CD4-positive, alpha-beta T cell treated with Interleukin-6 for 4 hours (primary cell): ENCODE results near the gene TAGLN3.
A peak's percentile ranks its signal among the peaks of the same experiment; 100 is the strongest.

Experiments
- DNase-seq: peaks from one replicate; pipeline ENCODE4 v3.0.0-alpha.2; 2020; ENCODE audit warnings: mixed read lengths

Gene TAGLN3

GRCh38 chr3:111998636-111999483 lies at the start of gene TAGLN3:
TAGLN3 (plus strand) TSS chr3:111998922; CDS start chr3:111999423, 501 bp downstream.
- peak; percentile 23 for DNase-seq

- DNase-seq: no peak
Measured at GRCh38 chr3:111949712-111950111, 49.0 kb upstream of the TAGLN3 start.

- no peak for DNase-seq
Measured at GRCh38 chr3:111951032-111951431, 47.7 kb upstream of the TAGLN3 start.

GRCh38 chr3:111952086-111952485 lies 46.6 kb upstream of the TAGLN3 start:
- DNase-seq: no peak

GRCh38 chr3:111952866-111953450 lies 45.8 kb upstream of the TAGLN3 start:
- no peak for DNase-seq

- DNase-seq: no peak
Measured at GRCh38 chr3:111954228-111954990, 44.3 kb upstream of the TAGLN3 start.

- DNase-seq: no peak
Measured at GRCh38 chr3:111955876-111956275, 42.8 kb upstream of the TAGLN3 start.

- no peak for DNase-seq
Measured at GRCh38 chr3:111956449-111956848, 42.3 kb upstream of the TAGLN3 start.

- DNase-seq: no peak
Measured at GRCh38 chr3:111956995-111957734, 41.6 kb upstream of the TAGLN3 start.

- DNase-seq: no peak
Measured at GRCh38 chr3:111961461-111962164, 37.1 kb upstream of the TAGLN3 start.

- DNase-seq: no peak
Measured at GRCh38 chr3:111963424-111963823, 35.3 kb upstream of the TAGLN3 start.

GRCh38 chr3:111965484-111965883 lies 33.2 kb upstream of the TAGLN3 start:
- DNase-seq: no peak

- no peak for DNase-seq
Measured at GRCh38 chr3:111967068-111967467, 31.7 kb upstream of the TAGLN3 start.

GRCh38 chr3:111967651-111968274 lies 31.0 kb upstream of the TAGLN3 start:
- DNase-seq: peak; percentile 86

- DNase-seq: no peak
Measured at GRCh38 chr3:111968319-111969054, 30.2 kb upstream of the TAGLN3 start.

- no peak for DNase-seq
Measured at GRCh38 chr3:111970376-111970775, 28.3 kb upstream of the TAGLN3 start.

GRCh38 chr3:111971533-111972130 lies 27.1 kb upstream of the TAGLN3 start:
- no peak for DNase-seq

- DNase-seq: no peak
Measured at GRCh38 chr3:111972891-111973290, 25.8 kb upstream of the TAGLN3 start.

GRCh38 chr3:111975131-111975530 lies 23.6 kb upstream of the TAGLN3 start:
- DNase-seq: no peak

- DNase-seq: no peak
Measured at GRCh38 chr3:111976254-111976653, 22.5 kb upstream of the TAGLN3 start.
